CD4-positive, alpha-beta T cell treated with Interleukin-12 subunit alpha and Interleukin-12 subunit beta, for 1 hour (primary cell): ENCODE measurements around the gene FAM124A.
A peak's percentile ranks its signal among the peaks of the same experiment; 100 is the strongest.

Experiments
- DNase-seq: peaks from one replicate; pipeline ENCODE4 v3.0.0-alpha.2; 2020

Gene FAM124A

GRCh38 chr13:51222037-51222685, at the start of gene FAM124A:
Gene FAM124A, plus strand, starts transcription at chr13:51222398. Its CDS starts 104 bp downstream, at chr13:51222502.
- peak; percentile 32 for DNase-seq

GRCh38 chr13:51175021-51175420, 47.2 kb upstream of the FAM124A start:
- no peak for DNase-seq

GRCh38 chr13:51175639-51176038, 46.6 kb upstream of the FAM124A start:
- no peak for DNase-seq

GRCh38 chr13:51177188-51177587, 45.0 kb upstream of the FAM124A start:
- no peak for DNase-seq

GRCh38 chr13:51178456-51179074, 43.6 kb upstream of the FAM124A start:
- no peak for DNase-seq

- no peak for DNase-seq
Observed at GRCh38 chr13:51179432-51179971, 42.7 kb upstream of the FAM124A start.

- no peak for DNase-seq
Observed at GRCh38 chr13:51180853-51181511, 41.2 kb upstream of the FAM124A start.

- no peak for DNase-seq
Observed at GRCh38 chr13:51181786-51182383, 40.3 kb upstream of the FAM124A start.

GRCh38 chr13:51191743-51192142, 30.5 kb upstream of the FAM124A start:
- no peak for DNase-seq

- DNase-seq, result no peak
Observed at GRCh38 chr13:51192348-51192747, 29.9 kb upstream of the FAM124A start.

GRCh38 chr13:51193387-51193786, 28.8 kb upstream of the FAM124A start:
- no peak for DNase-seq

- no peak for DNase-seq
Observed at GRCh38 chr13:51194942-51195341, 27.3 kb upstream of the FAM124A start.

GRCh38 chr13:51201886-51202285, 20.3 kb upstream of the FAM124A start:
- DNase-seq, result no peak

- no peak for DNase-seq
Observed at GRCh38 chr13:51202477-51203046, 19.6 kb upstream of the FAM124A start.

- no peak for DNase-seq
Observed at GRCh38 chr13:51206584-51206983, 15.6 kb upstream of the FAM124A start.

GRCh38 chr13:51207881-51208280, 14.3 kb upstream of the FAM124A start:
- no peak for DNase-seq

- DNase-seq, result no peak
Observed at GRCh38 chr13:51208716-51209115, 13.5 kb upstream of the FAM124A start.

- no peak for DNase-seq
Observed at GRCh38 chr13:51211910-51212309, 10.3 kb upstream of the FAM124A start.

GRCh38 chr13:51212758-51213157, 9.4 kb upstream of the FAM124A start:
- DNase-seq, result no peak

- no peak for DNase-seq
Observed at GRCh38 chr13:51213173-51213728, 8.9 kb upstream of the FAM124A start.

- no peak for DNase-seq
Observed at GRCh38 chr13:51218626-51219025, 3.6 kb upstream of the FAM124A start.

- no peak for DNase-seq
Observed at GRCh38 chr13:51220706-51221105, 1.5 kb upstream of the FAM124A start.

GRCh38 chr13:51221108-51221507, 1.1 kb upstream of the FAM124A start:
- no peak for DNase-seq
